AG04449 (cell line): ENCODE results near the gene ZFAND3.
"Not testable (repeated sequence)": the region's sequence is repeated elsewhere in the genome, so short reads cannot be mapped to it uniquely, and the experiment has no call there.

ENCODE experiments used
- CTCF ChIA-PET: fragments of 350-600 bp; formaldehyde crosslinking; extraction: SDS; loops from one replicate; lab custom pipeline; 2021; ENCODE audit warnings: antibody characterized with exemption; lab: Yijun Ruan, JAX
- POLR2A ChIA-PET: fragments of 400-600, 350-600 bp; formaldehyde crosslinking; extraction: SDS; loops from one replicate; lab custom pipeline; 2020; ENCODE audit warnings: antibody characterized with exemption, inconsistent platforms; lab: Yijun Ruan, JAX
- DNase-seq: peaks from one replicate; pipeline ENCODE4 v3.0.0-alpha.2; 2010; ENCODE audit warnings: low read depth, low spot score
- H3K4me3 ChIP-seq: 2 replicates; pipeline ENCODE4 v1.5.1; 2011; ENCODE audit warnings: low read depth, mild to moderate bottlenecking, control low read depth, low read length
- CTCF ChIP-seq: IDR thresholded peaks from one replicate; pipeline ENCODE4 v1.5.1; 2011; ENCODE audit warnings: mild to moderate bottlenecking, moderate library complexity, low read length, control low read depth, inconsistent platforms; ENCODE audit not compliant: insufficient read depth; ENCODE audit errors: missing control alignments

ZFAND3 gene

GRCh38 chr6:38116248-38116647 lies 296.7 kb downstream of the ZFAND3 start:
- ChIA-PET POLR2A (interaction anchor here (1.5 kb wide), 1 partner anchor 15 kb away, joined by 3 read pairs; no protein-coding TSS in a partner anchor), CTCF (interaction anchor here (1.3 to 2.2 kb wide), 2 partner anchors 11 to 378 kb away, joined by 6 read pairs; no protein-coding TSS in a partner anchor)
- no peak for TF ChIP-seq CTCF
- H3K4me3 ChIP-seq: no peak overlapping the region
- no peak for DNase-seq

GRCh38 chr6:38117281-38117680 lies 297.8 kb downstream of the ZFAND3 start:
- CTCF ChIA-PET: interaction anchor here (0.6 to 2.2 kb wide), 3 partner anchors 9 to 377 kb away, joined by 3 to 6 read pairs (median 3); no protein-coding TSS in a partner anchor
- POLR2A ChIA-PET: no interaction called here
- TF ChIP-seq CTCF: no peak
- H3K4me3 ChIP-seq: no peak overlapping the region
- no peak for DNase-seq

GRCh38 chr6:38118791-38119365 lies 299.4 kb downstream of the ZFAND3 start:
- no peak for DNase-seq
- ChIA-PET POLR2A (no interaction called here), CTCF (no interaction called here)
- no peak overlapping the region for H3K4me3 ChIP-seq
- no peak for TF ChIP-seq CTCF

GRCh38 chr6:38119516-38119915 lies 300.0 kb downstream of the ZFAND3 start:
- ChIA-PET CTCF (no interaction called here), POLR2A (no interaction called here)
- no peak for DNase-seq
- no peak for TF ChIP-seq CTCF
- no peak overlapping the region for H3K4me3 ChIP-seq

- CTCF ChIA-PET: interaction anchor here (1.7 kb wide), 1 partner anchor 39 kb away, joined by 3 read pairs; no protein-coding TSS in a partner anchor
- DNase-seq, POLR2A ChIA-PET, H3K4me3 ChIP-seq: not testable (repeated sequence)
These were observed 304.8 kb downstream of the ZFAND3 start for GRCh38 chr6:38124224-38124926.

- ChIA-PET CTCF (no interaction called here), POLR2A (no interaction called here)
- no peak overlapping the region for H3K4me3 ChIP-seq
- DNase-seq: no peak
- no peak for TF ChIP-seq CTCF
These were observed 307.8 kb downstream of the ZFAND3 start for GRCh38 chr6:38127284-38127683.
